HEK293T (cell line): ENCODE data around the gene SOCS7.

Experiments
- CTCF ChIA-PET: fragments of 350-600 bp; formaldehyde crosslinking; extraction: SDS; loops from one replicate; lab custom pipeline; 2021; ENCODE audit warnings: antibody characterized with exemption, inconsistent platforms; lab: Yijun Ruan, JAX
- POLR2A ChIA-PET: fragments of 350-600 bp; formaldehyde crosslinking; extraction: SDS; loops from one replicate; lab custom pipeline; 2020; ENCODE audit warnings: antibody characterized with exemption, inconsistent platforms; lab: Yijun Ruan, JAX
- DNase-seq: peaks from one replicate; pipeline ENCODE4 v3.0.0; 2012; ENCODE audit warnings: mixed read lengths; ENCODE audit errors: extremely low spot score
- ARNT ChIP-seq: fragments of 450-650 bp; IDR thresholded peaks from 2 replicates; pipeline ENCODE4 v1.6.1; 2017; ENCODE audit warnings: mild to moderate bottlenecking
- BHLHE40 ChIP-seq: fragments of 450-650 bp; IDR thresholded peaks from 2 replicates; pipeline ENCODE4 v1.6.1; 2016; ENCODE audit warnings: mild to moderate bottlenecking, moderate library complexity, borderline replicate concordance
- CTBP1 ChIP-seq: fragments of 450-650 bp; IDR thresholded peaks from 2 replicates; pipeline ENCODE4 v1.6.1; 2016; ENCODE audit warnings: borderline replicate concordance
- ELF4 ChIP-seq: fragments of 450-650 bp; IDR thresholded peaks from 2 replicates; pipeline ENCODE4 v1.6.1; 2017; ENCODE audit warnings: antibody characterized with exemption
- FOXA1 ChIP-seq: fragments of 450-650 bp; IDR thresholded peaks from 2 replicates; pipeline ENCODE4 v1.6.1; 2016; ENCODE audit warnings: mild to moderate bottlenecking
- FOXK2 ChIP-seq: fragments of 450-650 bp; IDR thresholded peaks from 2 replicates; pipeline ENCODE4 v1.6.1; 2016; ENCODE audit warnings: mild to moderate bottlenecking
- FOXM1 ChIP-seq: fragments of 450-650 bp; IDR thresholded peaks from 2 replicates; pipeline ENCODE4 v1.6.1; 2017; ENCODE audit warnings: mild to moderate bottlenecking, borderline replicate concordance
- HDGF ChIP-seq: fragments of 450-650 bp; IDR thresholded peaks from 2 replicates; pipeline ENCODE4 v1.6.1; 2017; ENCODE audit warnings: antibody characterized with exemption, borderline replicate concordance
- L3MBTL2 ChIP-seq: fragments of 450-650 bp; conservative IDR thresholded peaks from 2 replicates; pipeline ENCODE4 v1.6.1; 2016; ENCODE audit warnings: mild to moderate bottlenecking
- LEF1 ChIP-seq: fragments of 450-650 bp; IDR thresholded peaks from 2 replicates; pipeline ENCODE4 v1.6.1; 2017; ENCODE audit warnings: mild to moderate bottlenecking, borderline replicate concordance
- NFRKB ChIP-seq: fragments of 450-650 bp; IDR thresholded peaks from 2 replicates; pipeline ENCODE4 v1.6.1; 2016; ENCODE audit warnings: mild to moderate bottlenecking, moderate library complexity
- SP1 ChIP-seq: fragments of 450-650 bp; IDR thresholded peaks from 2 replicates; pipeline ENCODE4 v1.6.1; 2017
- SUZ12 ChIP-seq: fragments of 450-650 bp; IDR thresholded peaks from 2 replicates; pipeline ENCODE4 v1.6.1; 2016; ENCODE audit warnings: mild to moderate bottlenecking
- TARDBP ChIP-seq: fragments of 450-650 bp; IDR thresholded peaks from 2 replicates; pipeline ENCODE4 v1.6.1; 2016
- ZNF384 ChIP-seq: fragments of 450-650 bp; IDR thresholded peaks from 2 replicates; pipeline ENCODE4 v1.6.1; 2016
- TF ChIP-seq, protein P1 (sequence below): fragments of 450-650 bp; IDR thresholded peaks from 2 replicates; pipeline ENCODE4 v1.6.1; 2016

Gene SOCS7

GRCh38 chr17:38328620-38329019 lies 23.0 kb upstream of the SOCS7 start:
- no peak for DNase-seq
- ChIA-PET CTCF (interaction anchor here (1.1 to 1.6 kb wide), 3 partner anchors 20 to 86 kb away, joined by 3 to 8 read pairs (median 4); partner anchors contain the start of gene SOCS7), POLR2A (interaction anchor here (1.4 to 2.2 kb wide), 3 partner anchors 21 to 86 kb away, joined by 4 to 8 read pairs (median 4); partner anchors contain the start of gene SOCS7)
- TF ChIP-seq ARNT, result no peak
- TF ChIP-seq, protein P1, sequence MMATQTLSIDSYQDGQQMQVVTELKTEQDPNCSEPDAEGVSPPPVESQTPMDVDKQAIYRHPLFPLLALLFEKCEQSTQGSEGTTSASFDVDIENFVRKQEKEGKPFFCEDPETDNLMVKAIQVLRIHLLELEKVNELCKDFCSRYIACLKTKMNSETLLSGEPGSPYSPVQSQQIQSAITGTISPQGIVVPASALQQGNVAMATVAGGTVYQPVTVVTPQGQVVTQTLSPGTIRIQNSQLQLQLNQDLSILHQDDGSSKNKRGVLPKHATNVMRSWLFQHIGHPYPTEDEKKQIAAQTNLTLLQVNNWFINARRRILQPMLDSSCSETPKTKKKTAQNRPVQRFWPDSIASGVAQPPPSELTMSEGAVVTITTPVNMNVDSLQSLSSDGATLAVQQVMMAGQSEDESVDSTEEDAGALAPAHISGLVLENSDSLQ, result no peak
- TF ChIP-seq LEF1, result no peak
- TF ChIP-seq CTBP1, result no peak
- TF ChIP-seq FOXM1, result no peak
- TF ChIP-seq BHLHE40, result no peak
- no peak for TF ChIP-seq ELF4
- TF ChIP-seq L3MBTL2, result no peak

GRCh38 chr17:38329284-38329683 lies 22.4 kb upstream of the SOCS7 start:
- POLR2A ChIA-PET, result interaction anchor here (1.4 to 2.2 kb wide), 2 partner anchors 21 to 85 kb away, joined by 4 to 8 read pairs; no protein-coding TSS in a partner anchor
- CTCF ChIA-PET, result interaction anchor here (0.5 to 0.7 kb wide), 2 partner anchors 66 to 875 kb away, joined by 3 to 4 read pairs; no protein-coding TSS in a partner anchor

GRCh38 chr17:38329808-38330730 lies 21.6 kb upstream of the SOCS7 start:
- CTCF ChIA-PET, result interaction anchor here (0.5 to 3.8 kb wide), 4 partner anchors 8 to 876 kb away, joined by 3 to 25 read pairs (median 4); no protein-coding TSS in a partner anchor
- POLR2A ChIA-PET, result interaction anchor here (0.6 to 2.2 kb wide), 6 partner anchors 19 to 86 kb away, joined by 3 to 8 read pairs (median 4); partner anchors contain the start of gene SOCS7
- DNase-seq, result no peak
- TF ChIP-seq BHLHE40 (no peak), FOXK2 (no peak), FOXA1 (no peak), FOXM1 (no peak)
- TF ChIP-seq, protein P1, result no peak

More at GRCh38 chr17:38329284-38329683, 22.4 kb upstream of the SOCS7 start:
- DNase-seq, result no peak
- TF ChIP-seq FOXK2 (no peak), ELF4 (no peak), SP1 (no peak), FOXA1 (no peak), CTBP1 (no peak), HDGF (no peak), TARDBP (no peak), FOXM1 (no peak), BHLHE40 (no peak), ZNF384 (no peak), SUZ12 (no peak)

DNA sequence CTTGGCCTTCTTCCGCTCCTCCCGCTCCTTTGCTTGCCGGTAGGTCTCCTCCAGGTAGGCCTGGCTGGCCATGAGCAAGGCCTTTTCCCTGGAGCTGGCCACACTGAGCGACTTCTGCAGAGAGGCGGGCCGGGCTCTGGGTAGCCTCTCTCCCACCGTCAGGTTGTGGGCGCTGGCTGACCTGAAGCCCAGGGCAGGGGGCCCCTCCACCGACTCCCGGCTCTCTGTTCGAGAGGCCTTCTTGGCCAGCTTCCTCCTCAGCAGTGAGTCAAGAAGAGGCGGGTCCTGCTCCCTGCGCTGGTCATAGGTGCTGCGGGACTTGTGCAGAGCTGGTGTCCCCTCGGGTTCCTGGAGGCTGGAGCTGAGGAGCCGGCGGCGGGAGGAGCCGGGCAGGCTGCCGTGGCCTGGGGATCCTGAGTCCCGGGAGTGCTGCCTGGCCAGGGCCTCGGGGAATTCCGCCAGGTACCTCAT lies 20.7 kb upstream of the SOCS7 start:
- no peak for TF ChIP-seq FOXM1
- TF ChIP-seq CTBP1, result no peak
- TF ChIP-seq FOXA1, result no peak
- no peak for TF ChIP-seq ELF4
- no peak for TF ChIP-seq SP1
- TF ChIP-seq TARDBP, result no peak
- no peak for TF ChIP-seq ARNT
- no peak for DNase-seq
- POLR2A ChIA-PET, result interaction anchor here (1.0 to 2.3 kb wide), 5 partner anchors 18 to 85 kb away, joined by 3 to 7 read pairs (median 5); partner anchors contain the start of gene SOCS7
- CTCF ChIA-PET, result interaction anchor here (1.6 to 3.8 kb wide), 2 partner anchors 8 to 84 kb away, joined by 5 to 25 read pairs; no protein-coding TSS in a partner anchor

DNA sequence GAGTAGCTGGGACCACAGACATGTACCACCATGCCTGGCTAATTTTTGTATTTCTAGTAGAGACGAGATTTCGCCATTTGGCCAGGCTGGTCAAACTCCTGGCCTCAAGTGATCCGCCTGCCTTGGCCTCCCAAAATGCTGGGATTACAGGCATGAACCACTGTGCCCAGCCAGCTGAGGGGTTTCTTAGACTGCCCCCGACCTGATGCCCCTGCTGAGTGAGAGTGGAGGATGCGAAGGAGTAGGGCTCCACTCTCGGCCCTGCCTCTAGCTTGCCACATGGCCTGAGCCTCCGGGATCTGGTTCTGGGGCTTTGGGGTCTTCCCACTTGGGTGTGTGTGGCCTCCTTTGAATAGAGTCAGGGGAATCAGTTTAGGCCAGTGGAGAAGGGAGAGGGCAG lies 18.9 kb upstream of the SOCS7 start:
- no peak for DNase-seq
- ChIA-PET POLR2A (interaction anchor here (1.3 to 2.5 kb wide), 4 partner anchors 16 to 82 kb away, joined by 3 to 15 read pairs (median 6); partner anchors contain the start of gene SOCS7), CTCF (interaction anchor here (1.0 to 5.0 kb wide), 8 partner anchors 8 to 85 kb away, joined by 3 to 42 read pairs (median 12); no protein-coding TSS in a partner anchor)
- TF ChIP-seq ELF4, result no peak
- no peak for TF ChIP-seq FOXM1
- no peak for TF ChIP-seq BHLHE40
- no peak for TF ChIP-seq HDGF
- no peak for TF ChIP-seq CTBP1
- TF ChIP-seq TARDBP, result no peak
- no peak for TF ChIP-seq LEF1
- TF ChIP-seq, protein P1, result no peak
- TF ChIP-seq NFRKB, result no peak
